HG02973 (cell line): ENCODE data around the gene SCARF1.
A peak's percentile ranks its signal among the peaks of the same experiment; 100 is the strongest.

ENCODE experiments used
- ATAC-seq: cut with Tn5 transposase; IDR thresholded peaks from one replicate; pipeline ENCODE4 v1.9.1; 2021; ENCODE audit warnings: moderate library complexity; ENCODE audit not compliant: unreplicated experiment

The SCARF1 gene

GRCh38 chr17:1628856-1629503 is 16.6 kb downstream of the SCARF1 start:
- ATAC-seq = peak; percentile 55

GRCh38 chr17:1627982-1628855 is 17.3 kb downstream of the SCARF1 start, which contains the start of gene SLC43A2:
Gene SLC43A2, minus strand, starts transcription at chr17:1628834. Its CDS starts 960 bp downstream, at chr17:1627874.
- peak; percentile 50 for ATAC-seq

GRCh38 chr17:1627182-1627981 is 18.1 kb downstream of the SCARF1 start:
- no peak for ATAC-seq

DNA sequence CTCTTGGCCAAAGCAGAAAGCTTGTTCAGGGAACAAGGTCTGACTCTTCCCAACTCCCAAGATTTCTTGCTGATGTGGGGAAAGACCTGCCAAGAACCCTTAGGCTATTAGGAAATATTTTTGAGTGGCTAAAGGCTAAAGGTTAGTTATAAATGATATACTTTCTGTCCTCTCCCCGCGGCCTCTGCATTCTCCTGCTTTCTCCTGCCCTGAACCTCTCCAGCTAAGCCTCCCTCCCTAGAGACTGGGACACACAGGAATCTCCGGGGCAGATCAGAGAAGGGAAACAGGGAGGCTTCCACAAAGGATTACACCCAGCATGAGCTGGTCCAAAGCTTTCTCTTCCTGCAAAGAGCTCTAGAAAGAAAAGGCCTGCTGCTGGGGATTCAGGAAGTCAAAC is 19.2 kb downstream of the SCARF1 start:
- no peak for ATAC-seq

DNA sequence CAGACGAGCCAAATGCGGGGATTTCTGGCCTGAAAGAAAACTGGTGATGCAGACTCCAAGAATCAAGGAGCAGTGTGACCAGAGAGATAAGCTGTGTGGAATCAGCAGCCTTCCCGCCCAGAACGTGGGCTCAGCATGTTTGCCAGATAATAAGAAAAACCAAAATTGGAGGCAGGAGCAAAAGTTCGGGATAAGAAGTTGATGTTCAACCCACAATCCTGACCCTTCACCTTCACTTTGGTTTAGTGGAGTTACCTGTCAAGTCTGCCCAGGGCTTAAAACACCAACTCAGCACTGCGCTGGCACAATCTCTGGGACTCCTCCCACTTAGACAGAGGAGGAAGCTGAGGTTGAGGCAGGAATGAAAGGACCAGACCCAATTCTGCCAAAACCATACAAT is 20.0 kb downstream of the SCARF1 start:
- ATAC-seq = no peak

DNA sequence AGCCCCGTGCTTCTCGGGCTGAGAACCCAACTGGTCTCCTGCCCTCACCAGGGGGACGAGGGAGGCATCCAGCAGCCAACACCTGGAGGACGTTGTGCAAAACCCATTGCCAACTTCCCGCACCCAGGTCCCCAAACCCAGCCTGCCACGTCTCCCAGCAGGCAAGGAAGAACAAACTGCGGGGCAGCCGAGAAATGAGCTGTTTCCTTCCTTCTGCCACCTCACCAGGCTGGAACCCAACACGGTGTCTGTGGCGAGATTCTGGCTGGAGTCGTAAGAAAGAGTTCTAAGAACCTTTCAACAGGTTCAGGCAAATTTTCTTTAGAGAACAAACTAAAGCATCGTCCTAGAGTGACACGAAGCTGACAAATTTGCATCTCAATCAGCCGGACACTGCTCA is 20.5 kb downstream of the SCARF1 start:
- ATAC-seq = no peak

DNA sequence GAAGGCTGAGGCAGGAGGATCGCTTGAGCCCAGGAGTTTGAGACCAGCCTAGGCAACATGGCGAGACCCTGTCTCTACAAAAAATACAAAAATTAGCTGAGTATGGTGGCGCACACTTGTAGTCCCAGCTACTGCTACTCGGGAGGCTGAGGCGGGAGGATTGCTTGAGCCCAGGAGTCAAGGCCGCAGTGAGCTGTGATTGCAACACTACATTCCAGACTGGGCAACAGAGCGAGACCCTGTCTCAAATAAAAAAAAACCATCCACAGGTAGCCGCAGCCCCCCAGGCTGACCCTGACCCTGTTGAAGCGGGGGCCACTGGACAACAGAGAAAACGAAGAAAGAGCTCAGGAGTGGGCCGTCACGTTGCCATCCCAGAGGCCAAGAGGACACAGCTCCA is 20.9 kb downstream of the SCARF1 start:
- no peak for ATAC-seq

DNA sequence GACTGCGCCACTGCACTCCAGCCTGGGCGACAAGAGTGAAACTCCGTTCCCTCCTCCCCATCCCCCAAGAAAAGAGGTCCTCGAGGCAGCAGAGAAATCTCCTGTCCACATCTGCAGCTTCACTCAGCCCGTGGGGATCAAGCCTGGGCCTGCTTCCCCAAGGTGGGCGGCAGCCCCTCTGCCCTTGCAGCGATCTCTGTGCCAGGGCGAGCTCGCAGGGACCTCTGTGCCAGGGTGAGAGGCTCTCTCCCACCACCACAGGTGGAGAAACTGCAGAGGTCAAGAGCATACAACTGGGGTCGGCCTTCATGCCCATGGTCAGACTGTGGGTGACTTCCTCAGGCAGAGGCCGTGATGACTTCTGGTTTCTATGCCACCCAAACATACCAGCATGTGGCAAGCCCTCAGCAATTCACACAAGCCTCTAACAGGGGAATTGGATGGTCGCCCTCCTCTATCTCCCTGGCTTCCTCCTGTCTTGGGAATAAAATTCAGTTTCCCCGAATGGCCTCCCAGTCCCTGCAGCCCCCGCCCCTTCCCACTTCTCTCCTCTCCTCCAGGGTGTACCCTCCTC is 22.4 kb downstream of the SCARF1 start:
- ATAC-seq = no peak

DNA sequence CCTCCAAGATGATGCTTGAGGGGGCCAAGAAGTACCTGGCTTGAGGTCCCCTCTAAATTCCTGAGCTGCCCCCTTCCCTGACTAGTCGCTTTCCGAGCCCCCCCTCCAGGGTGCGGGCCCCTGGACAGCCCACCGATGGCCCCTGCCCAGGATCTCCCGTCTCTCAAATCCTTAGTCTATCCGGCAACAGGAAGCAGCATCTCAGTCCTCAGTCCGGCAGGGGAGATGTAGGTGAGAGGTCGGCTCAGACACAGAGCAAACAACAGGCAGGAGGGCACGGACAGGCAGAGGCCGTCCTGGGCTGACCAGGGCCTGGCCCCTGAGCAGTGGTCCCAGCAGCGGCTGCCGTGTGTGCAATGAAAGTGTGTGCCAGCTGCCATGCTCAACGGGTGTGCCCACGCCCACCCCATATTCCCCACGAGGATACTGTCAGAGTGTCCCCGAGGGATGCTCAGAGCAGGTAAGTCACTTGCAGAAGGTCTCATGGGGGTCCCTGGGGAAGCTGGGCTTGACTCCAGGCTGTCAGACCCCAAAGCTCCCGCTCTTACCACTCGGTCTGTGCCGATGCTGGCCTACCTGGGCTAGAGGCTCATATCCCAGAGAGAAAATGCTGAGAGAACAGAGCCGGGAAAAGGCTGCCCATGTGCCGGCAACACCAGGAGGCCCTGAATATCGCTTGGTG is 24.1 kb downstream of the SCARF1 start:
- ATAC-seq = no peak

DNA sequence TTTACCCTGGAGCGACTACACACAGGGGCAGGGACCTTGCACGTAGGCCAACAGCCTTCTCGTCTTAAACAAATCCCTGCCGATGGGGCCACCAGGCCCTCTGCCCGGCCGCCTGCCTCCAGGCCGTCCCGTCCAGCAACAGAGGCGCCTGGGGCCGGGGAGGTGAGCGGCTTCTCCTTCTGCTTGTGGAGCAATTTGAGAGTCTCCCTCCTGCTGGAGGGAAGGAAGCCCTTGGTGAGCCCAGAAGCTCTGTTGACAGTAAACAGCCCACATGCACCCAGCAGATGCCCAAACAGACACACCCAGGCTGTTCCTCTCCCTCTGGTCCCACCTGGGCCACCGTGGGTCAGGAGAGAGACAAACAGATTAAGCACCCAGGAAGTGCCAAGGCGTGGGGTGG is 25.0 kb downstream of the SCARF1 start:
- no peak for ATAC-seq

- no peak for ATAC-seq
Observed at GRCh38 chr17:1617620-1618174, 27.8 kb downstream of the SCARF1 start.

DNA sequence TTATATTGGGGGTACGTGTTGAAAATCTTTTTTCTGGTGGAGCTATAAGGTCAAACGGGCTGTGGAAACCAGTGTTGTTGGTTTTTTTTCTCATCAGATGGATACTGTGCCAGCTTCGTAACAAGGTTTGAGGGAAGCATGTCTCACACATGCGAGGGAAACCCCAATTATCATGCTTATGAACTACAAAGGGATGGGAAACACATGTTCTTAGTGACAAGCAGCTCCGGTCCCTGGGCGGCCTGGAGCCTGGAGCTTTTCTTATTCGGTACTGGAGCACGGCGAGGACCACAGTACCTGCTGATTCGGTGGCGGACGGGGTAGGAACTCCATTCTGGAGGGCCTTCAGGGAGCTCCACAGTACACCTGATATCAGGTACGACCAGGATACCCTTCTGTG is 29.4 kb downstream of the SCARF1 start:
- ATAC-seq = no peak

- no peak for ATAC-seq
Observed at GRCh38 chr17:1612400-1612799, 33.1 kb downstream of the SCARF1 start.

- ATAC-seq = no peak
Observed at GRCh38 chr17:1611715-1612114, 33.8 kb downstream of the SCARF1 start.

DNA sequence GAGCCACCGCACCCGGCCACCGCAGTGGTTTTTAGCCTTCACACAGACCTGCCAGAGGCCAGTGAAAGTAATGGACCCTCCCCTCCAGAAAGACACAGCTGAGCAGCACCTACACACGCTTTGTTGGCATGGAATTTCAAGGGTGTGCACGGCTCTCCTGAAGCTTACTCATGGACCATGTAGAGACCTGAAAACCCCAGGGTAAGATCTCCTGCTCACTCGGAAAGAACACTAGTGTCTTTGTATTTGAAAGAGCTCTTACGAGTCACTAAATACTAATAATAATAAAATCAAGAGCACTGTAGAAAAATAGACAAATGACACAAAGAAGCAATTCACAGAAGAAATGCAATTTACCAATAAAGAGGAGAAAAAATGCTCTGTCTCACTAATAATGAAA is 36.9 kb downstream of the SCARF1 start:
- no peak for ATAC-seq

DNA sequence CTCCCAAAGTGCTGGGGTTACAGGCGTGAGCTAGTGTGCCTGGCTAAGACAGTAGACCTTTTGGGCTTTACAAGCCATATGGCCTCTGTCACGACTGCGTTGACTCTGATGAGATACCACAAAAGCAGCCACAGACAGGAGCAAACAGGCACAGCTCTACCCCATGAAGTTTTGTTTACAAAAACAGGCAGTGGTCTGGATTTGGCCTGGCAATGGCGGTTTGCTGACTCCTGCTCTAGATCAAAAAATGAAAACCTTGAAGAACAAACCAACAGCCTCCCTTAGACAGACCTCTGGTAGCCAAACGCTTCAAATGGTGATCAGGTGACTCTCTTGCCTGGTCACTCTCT is 37.6 kb downstream of the SCARF1 start:
- no peak for ATAC-seq

DNA sequence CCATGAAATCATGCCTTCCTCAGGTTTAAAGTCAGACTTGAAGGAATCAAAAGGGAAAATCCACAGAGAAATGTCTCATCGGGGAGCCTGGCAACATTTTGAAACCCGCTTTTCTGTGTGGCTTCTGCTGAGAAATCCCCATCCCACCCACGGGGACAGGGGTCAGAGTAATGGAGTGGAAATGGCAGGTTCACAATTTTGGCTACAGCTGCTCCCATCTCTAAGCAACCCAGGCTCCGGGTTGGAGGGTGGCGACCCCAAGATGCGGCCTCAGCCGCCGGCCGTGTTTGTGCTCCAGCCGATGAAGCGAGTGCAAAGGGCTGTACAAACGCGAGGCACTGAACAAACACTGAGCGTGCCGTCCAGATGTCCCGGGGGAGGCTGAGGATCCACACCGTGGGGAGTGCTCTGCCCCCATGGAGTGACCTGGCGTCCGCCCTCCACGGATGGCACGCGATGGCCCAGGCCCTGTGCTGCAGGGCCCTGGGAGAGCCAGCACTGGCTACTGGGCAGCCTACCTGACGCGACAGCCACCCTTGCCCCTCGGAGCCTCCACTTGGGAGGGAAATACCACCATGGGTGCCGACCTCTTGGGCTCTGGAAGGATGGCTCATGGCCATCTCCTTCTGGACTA is 39.1 kb downstream of the SCARF1 start:
- no peak for ATAC-seq

DNA sequence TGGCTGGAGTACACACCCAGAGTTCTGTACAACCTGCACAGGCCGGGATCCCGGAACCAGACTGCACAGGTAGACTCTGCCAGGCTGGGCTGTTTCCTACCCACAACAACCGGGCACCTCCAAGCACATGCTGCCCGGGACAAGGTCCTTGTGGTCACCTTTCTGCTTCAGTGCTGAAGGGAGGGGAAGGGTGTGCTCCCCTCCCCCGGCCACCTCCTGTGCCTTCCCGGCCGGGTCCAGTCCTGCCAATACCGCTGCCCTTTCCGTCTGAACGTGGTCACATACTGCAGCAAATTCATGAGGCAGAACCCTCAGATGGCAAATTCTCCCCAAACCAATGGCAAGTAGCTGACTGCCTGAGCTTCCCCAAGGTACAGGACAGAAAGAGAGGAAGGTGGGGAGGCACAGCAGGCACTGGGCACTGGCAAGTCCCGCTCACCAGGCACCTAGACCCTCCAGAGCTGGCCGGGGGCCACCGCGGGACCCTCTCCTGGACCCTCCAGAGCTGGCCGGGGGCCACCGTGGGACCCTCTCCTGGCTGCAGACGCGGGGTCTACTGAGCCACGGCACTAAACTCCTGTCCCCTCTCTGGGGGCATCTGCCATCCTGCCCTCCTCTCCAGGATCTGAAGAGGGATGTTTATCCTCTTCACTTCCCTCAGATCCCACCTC is 39.7 kb downstream of the SCARF1 start:
- no peak for ATAC-seq

DNA sequence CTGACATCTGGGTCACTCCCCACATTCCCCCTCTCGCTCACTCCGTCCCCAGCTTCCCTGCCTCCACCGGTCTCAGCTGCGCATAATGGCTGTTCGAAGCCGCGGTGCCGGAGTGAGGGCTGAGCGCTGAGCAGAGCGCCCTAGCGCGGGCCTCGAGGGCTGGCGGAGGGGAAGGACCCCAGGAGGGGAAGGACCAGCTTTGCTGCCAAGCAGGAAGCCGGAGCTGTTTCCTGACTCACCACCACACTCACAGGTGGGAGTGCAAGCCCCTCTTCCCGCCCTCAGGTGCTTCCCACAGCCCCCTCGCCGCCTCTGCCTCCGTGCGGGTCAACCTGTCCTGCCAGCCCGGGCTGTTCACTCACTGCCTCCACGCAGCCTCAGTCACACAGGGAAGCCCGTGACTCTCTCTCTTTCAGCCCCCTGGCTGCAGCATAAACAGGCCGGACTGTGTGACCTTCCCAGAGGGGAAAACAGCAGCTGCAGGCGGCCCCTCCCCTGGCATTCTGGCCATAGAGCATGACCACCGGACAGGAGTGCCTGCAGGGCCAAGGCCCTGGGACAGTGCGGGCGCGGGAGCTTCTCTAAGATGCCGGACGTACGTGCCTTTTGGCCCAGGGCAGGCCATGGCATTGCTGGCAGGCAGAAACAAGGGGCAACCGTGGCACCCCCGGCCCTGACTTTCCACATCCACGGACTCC is 40.6 kb downstream of the SCARF1 start:
- ATAC-seq = no peak
